Stimulated activated naive CD8-positive, alpha-beta T cell treated with anti-CD3 and anti-CD28 coated beads, Interleukin-15, Interleukin-2, amounts not matched to agents 100 ng/mL and 50 ng/mL, for 24 hours (primary cell): ENCODE results near the gene WDR91.
"Not testable (repeated sequence)": the region's sequence is repeated elsewhere in the genome, so short reads cannot be mapped to it uniquely, and the experiment has no call there.

Experiments
- H3K27ac Mint-ChIP-seq: one replicate; pipeline ENCODE4 v1.8.0; 2021; ENCODE audit warnings: mild to moderate bottlenecking, mixed read lengths
- H3K27me3 Mint-ChIP-seq: one replicate; pipeline ENCODE4 v1.8.0; 2021; ENCODE audit warnings: mixed read lengths
- H3K36me3 Mint-ChIP-seq: one replicate; pipeline ENCODE4 v1.8.0; 2021; ENCODE audit warnings: low read depth, mixed read lengths
- H3K4me1 Mint-ChIP-seq: one replicate; pipeline ENCODE4 v1.8.0; 2021; ENCODE audit warnings: low read depth, mixed read lengths
- H3K4me3 Mint-ChIP-seq: one replicate; pipeline ENCODE4 v1.8.0; 2021; ENCODE audit warnings: mild to moderate bottlenecking, mixed read lengths
- H3K9me3 Mint-ChIP-seq: one replicate; pipeline ENCODE4 v1.8.0; 2021; ENCODE audit warnings: mixed read lengths

WDR91 gene

GRCh38 chr7:135183478-135183877 is 27.8 kb downstream of the WDR91 start:
- Mint-ChIP-seq H3K27me3 (no peaks in the 10 kb centered on the region), H3K36me3 (peaks cover 85% of the 10 kb centered on the region), H3K9me3 (peaks cover 26% of the 10 kb centered on the region), H3K4me3 (no peak overlapping the region), H3K27ac (no peak overlapping the region), H3K4me1 (peaks cover 12% of the 10 kb centered on the region)

GRCh38 chr7:135181929-135182678 is 29.2 kb downstream of the WDR91 start:
- peaks cover 73% of the 10 kb centered on the region for H3K36me3 Mint-ChIP-seq
- H3K4me3 Mint-ChIP-seq, result no peak overlapping the region
- H3K27me3 Mint-ChIP-seq, result no peaks in the 10 kb centered on the region
- H3K27ac Mint-ChIP-seq, result no peak overlapping the region
- peaks cover 11% of the 10 kb centered on the region for H3K4me1 Mint-ChIP-seq
- peaks cover 26% of the 10 kb centered on the region for H3K9me3 Mint-ChIP-seq

DNA sequence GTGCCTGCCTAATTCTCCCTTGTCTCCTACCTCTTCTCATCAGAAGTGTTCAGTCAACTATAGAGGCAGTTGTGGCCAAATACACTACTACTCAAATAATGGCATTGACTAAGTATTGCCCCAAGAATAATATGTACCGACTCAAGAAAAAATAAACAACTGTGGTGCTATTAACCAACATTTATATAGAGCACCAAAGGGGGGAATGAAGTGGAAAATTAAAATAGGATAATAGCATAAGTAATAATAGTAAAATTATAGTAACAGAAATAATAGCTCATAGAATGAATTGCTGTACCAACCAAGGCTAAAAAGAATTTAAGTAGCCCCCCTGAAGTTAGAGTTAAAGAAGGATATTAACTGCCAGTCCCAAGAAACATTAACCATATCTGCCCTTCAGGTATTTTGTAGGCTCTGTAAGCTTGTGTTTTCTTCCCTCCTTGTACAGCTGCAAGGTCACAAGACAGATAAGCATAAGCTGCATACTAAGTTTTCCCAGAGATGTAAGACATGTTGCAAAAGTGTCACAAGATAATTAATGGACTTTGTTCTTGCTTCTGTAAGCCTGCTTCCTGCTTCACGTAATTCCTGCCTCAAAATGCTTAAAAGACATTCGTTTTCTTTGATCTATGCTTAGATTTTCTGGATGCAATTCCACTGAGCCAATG is 29.9 kb downstream of the WDR91 start:
- peaks cover 26% of the 10 kb centered on the region for H3K9me3 Mint-ChIP-seq
- no peak overlapping the region for H3K4me3 Mint-ChIP-seq
- H3K27me3 Mint-ChIP-seq, result no peaks in the 10 kb centered on the region
- H3K4me1 Mint-ChIP-seq, result peaks cover 4% of the 10 kb centered on the region
- peaks cover 66% of the 10 kb centered on the region for H3K36me3 Mint-ChIP-seq
- no peak overlapping the region for H3K27ac Mint-ChIP-seq

DNA sequence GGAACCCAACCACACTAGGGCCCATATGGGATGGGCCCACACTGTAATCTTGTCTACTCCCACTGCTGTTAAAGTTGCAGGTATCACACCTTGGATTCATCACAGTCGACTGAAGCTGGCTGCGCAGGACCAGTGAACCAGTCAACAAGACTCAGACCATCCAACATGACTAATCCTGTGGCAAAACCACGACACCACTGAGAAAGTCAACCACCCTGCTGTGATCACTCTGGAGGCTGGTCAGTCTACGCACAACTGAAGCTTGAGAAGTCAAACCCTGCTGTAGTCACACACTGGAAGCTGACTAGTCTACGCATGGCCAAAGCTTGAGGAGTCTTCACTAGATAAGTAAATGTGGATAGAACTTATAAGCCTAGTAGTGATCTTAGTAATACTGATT is 31.2 kb downstream of the WDR91 start:
- Mint-ChIP-seq H3K27ac (no peak overlapping the region), H3K27me3 (no peaks in the 10 kb centered on the region), H3K4me3 (no peak overlapping the region), H3K36me3 (peaks cover 55% of the 10 kb centered on the region), H3K9me3 (peaks cover 26% of the 10 kb centered on the region), H3K4me1 (no peaks in the 10 kb centered on the region)

DNA sequence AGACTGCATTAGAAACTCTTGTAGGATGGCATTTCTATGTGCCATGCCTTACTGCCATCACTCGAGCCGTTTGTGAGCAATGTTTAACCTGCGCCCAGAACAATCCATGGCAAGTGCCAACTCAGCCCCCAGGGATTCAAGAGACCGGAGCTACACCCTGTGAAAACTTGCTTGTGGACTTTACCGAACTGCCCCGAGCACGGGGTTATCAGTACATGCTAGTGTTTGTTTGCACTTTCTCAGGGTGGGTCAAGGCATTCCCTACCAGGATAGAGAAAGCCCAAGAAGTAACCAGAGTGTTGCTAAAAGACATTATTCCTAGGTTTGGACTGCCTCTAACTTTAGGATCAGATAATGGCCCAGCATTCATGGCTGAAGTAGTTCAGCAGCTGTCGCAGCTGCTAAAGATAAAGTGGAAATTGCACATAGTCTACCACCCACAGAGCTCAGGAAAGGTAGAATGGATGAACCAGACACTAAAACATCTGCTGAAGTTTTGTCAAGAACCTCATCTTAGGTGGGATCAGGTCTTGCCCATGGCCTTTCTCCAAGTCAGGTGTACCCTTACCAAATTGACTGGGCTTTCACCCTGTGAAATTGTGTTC is 31.9 kb downstream of the WDR91 start:
- H3K27me3 Mint-ChIP-seq, result no peaks in the 10 kb centered on the region
- no peaks in the 10 kb centered on the region for H3K4me1 Mint-ChIP-seq
- no peak overlapping the region for H3K4me3 Mint-ChIP-seq
- H3K27ac Mint-ChIP-seq, result no peak overlapping the region
- H3K9me3 Mint-ChIP-seq, result peaks cover 26% of the 10 kb centered on the region
- peaks cover 49% of the 10 kb centered on the region for H3K36me3 Mint-ChIP-seq

DNA sequence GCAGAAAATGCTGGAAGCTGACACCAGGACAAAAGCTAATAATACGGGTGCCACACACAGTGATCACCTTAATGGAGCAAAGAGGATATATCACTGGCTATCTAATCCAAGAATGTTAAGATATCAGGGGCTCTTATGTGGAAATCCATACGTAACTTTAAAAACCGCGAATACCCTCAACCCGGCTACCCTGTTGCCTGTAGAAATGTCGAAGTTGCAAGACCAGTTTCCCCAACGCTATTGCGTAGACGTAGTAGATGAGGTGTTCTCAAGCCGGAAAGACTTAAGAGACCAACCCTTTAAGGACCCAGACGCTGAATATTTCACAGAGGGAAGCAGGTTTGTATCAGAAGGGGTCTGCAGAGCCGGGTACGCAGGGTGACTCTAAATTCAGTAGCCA is 33.0 kb downstream of the WDR91 start:
- H3K4me3 Mint-ChIP-seq, result no peak overlapping the region
- H3K9me3 Mint-ChIP-seq, result peaks cover 20% of the 10 kb centered on the region
- peaks cover 39% of the 10 kb centered on the region for H3K36me3 Mint-ChIP-seq
- no peak overlapping the region for H3K27ac Mint-ChIP-seq
- H3K27me3 Mint-ChIP-seq, result no peaks in the 10 kb centered on the region
- H3K4me1 Mint-ChIP-seq, result no peaks in the 10 kb centered on the region

DNA sequence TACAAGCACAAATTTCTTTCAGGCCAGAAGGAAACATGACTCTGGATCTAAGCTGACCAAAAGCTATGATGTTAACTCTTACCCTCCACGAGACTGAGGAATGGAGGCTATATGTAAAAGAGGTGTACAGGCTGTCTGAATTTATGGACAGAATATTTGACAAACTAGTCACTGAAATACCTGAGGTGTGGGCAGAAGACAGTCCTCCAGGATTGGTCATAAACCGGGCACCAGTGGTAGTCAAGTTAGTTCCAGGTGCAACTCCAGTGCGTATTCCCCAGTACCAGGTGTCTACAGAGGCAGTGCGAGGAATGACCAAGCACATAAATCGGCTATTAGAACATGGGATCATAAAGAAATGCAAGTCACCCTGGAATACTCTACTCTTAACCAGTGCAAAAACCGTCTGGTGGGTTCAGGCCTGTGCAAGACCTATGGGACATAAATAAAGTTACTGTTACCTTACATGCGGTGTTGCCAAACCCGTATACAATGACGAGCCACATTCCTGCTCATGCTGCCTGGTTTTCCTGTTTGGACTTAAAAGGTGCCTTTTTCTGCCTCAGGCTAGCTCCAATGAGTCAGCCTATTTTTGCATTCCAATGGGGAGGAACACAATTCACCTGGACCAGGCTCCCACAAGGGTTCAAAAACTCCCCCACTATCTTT is 34.2 kb downstream of the WDR91 start:
- Mint-ChIP-seq H3K27me3 (no peaks in the 10 kb centered on the region), H3K4me3 (no peak overlapping the region), H3K36me3 (peaks cover 27% of the 10 kb centered on the region), H3K9me3 (peaks cover 14% of the 10 kb centered on the region), H3K27ac (no peak overlapping the region), H3K4me1 (peaks cover 6% of the 10 kb centered on the region)

- Mint-ChIP-seq H3K4me3 (no peak overlapping the region), H3K36me3 (peaks cover 15% of the 10 kb centered on the region)
Observed at GRCh38 chr7:135175931-135176330, 35.4 kb downstream of the WDR91 start.

GRCh38 chr7:135174941-135175340 is 36.4 kb downstream of the WDR91 start:
- Mint-ChIP-seq H3K27ac (no peak overlapping the region), H3K9me3 (peaks cover 1% of the 10 kb centered on the region), H3K36me3 (peaks cover 6% of the 10 kb centered on the region), H3K4me1 (peaks cover 20% of the 10 kb centered on the region), H3K4me3 (no peak overlapping the region), H3K27me3 (no peaks in the 10 kb centered on the region)

More at GRCh38 chr7:135175931-135176330, 35.4 kb downstream of the WDR91 start:
- H3K4me1 Mint-ChIP-seq, result peaks cover 18% of the 10 kb centered on the region
- no peak overlapping the region for H3K27ac Mint-ChIP-seq
- H3K27me3 Mint-ChIP-seq, result no peaks in the 10 kb centered on the region
- H3K9me3 Mint-ChIP-seq, result peaks cover 5% of the 10 kb centered on the region

DNA sequence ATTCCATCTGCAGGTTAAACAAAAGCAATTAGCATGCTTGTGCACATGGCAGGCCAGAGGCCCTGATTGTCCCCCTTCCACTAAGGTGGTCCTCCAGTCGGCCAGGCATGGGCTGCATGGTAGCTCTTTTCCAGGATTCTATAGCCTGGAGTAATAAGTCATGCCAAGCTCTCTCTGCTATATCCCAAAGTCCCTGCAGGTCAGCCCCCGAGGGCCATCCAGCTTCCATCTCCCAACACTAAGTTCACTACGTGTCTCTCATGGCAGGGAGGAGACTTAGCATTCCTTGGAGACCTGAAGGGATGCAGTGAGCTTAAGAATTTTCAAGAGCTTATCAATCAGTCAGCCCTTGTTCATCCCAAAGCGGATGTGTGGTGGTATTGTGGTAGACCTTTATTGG is 37.4 kb downstream of the WDR91 start:
- not testable (repeated sequence) for H3K27ac Mint-ChIP-seq, H3K27me3 Mint-ChIP-seq, H3K4me3 Mint-ChIP-seq, H3K9me3 Mint-ChIP-seq
- peaks cover 30% of the 10 kb centered on the region for H3K4me1 Mint-ChIP-seq
- H3K36me3 Mint-ChIP-seq, result peaks cover 11% of the 10 kb centered on the region

GRCh38 chr7:135171581-135172291 is 39.6 kb downstream of the WDR91 start:
- Mint-ChIP-seq H3K4me1 (peaks cover 52% of the 10 kb centered on the region), H3K4me3 (peak overlapping the region; percentile 95), H3K27ac (peak overlapping the region; percentile 91), H3K36me3 (peaks cover 31% of the 10 kb centered on the region)
- not testable (repeated sequence) for H3K27me3 Mint-ChIP-seq, H3K9me3 Mint-ChIP-seq

GRCh38 chr7:135170998-135171481 is 40.3 kb downstream of the WDR91 start:
- H3K27ac Mint-ChIP-seq, result peak overlapping the region; percentile 91
- peak overlapping the region; percentile 95 for H3K4me3 Mint-ChIP-seq
- H3K4me1 Mint-ChIP-seq, result peaks cover 57% of the 10 kb centered on the region
- H3K27me3 Mint-ChIP-seq, H3K9me3 Mint-ChIP-seq: not testable (repeated sequence)
- H3K36me3 Mint-ChIP-seq, result peaks cover 38% of the 10 kb centered on the region

DNA sequence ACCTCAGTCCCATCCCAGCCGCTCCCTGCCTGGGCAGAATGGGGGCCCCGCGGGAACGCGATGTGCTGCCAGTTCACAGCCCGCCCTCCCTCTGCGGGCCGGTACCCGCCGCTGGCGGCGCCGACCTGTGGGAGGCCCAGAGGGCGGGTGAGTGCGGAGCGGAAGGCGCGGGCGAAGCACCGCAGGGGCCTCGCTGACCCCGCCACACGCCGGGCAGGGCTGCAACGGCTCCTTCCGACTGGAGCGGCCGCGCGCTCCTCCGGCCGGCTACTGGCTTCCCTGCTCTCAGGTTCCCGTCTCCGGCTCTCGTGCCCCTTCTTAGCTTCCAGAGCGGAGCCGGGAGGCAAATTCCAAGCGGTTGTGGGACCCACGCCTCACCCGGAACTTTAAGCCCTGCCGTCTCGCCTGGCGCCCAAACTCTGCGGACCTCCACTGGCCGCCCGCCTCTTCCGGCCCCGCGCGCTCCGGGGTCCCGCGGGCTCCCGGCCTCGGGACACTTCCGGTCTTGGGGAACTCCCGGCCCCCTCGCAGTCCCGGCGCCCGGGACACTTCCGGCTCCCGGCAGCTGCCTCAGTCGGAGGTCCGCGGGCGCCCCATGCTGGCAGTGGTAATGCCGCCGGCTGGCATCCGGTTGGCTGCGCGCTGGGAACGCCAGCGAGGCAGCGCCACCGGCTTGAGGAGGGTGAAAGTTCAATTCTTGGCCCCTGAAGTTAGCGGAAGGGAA is 40.9 kb downstream of the WDR91 start, which contains the start of gene CYREN:
Gene CYREN (minus strand): TSS at position 434 of the 724 bp plus-strand sequence. CDS start 1,785 bp downstream, outside the sequence.
- Mint-ChIP-seq H3K4me3 (peak within 1 kb of the TSS; percentile 95), H3K4me1 (peaks cover 63% of the 10 kb centered on the region), H3K9me3 (no peaks in the 10 kb centered on the region)

DNA sequence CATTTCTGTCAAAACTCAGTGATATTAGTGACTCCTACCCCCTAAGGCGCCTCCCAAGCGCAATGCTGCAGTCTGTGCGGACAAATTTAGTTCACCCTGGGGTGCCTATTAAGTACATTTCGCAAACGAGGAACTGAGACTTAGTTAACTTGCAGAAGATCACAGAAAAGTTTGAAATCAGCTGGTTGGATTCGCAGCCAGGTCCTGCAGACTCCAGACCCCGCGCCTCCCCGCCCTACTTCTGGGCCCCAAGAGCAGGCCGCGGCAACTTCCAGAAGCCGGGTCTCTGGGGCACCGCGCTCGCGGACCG is 41.4 kb downstream of the WDR91 start:
- no peaks in the 10 kb centered on the region for H3K9me3 Mint-ChIP-seq
- H3K4me1 Mint-ChIP-seq, result peaks cover 63% of the 10 kb centered on the region
- H3K27ac Mint-ChIP-seq, result peak overlapping the region; percentile 94
- peaks cover 49% of the 10 kb centered on the region for H3K36me3 Mint-ChIP-seq
- peak overlapping the region; percentile 95 for H3K4me3 Mint-ChIP-seq
- no peaks in the 10 kb centered on the region for H3K27me3 Mint-ChIP-seq

More for the DNA sequence above, 40.9 kb downstream of the WDR91 start, which contains the start of gene CYREN:
- Mint-ChIP-seq H3K36me3 (peaks cover 44% of the 10 kb centered on the region), H3K27ac (peak within 1 kb of the TSS; percentile 94), H3K27me3 (no peaks in the 10 kb centered on the region)
